Activated CD4-positive, alpha-beta memory T cell treated with anti-CD3 and anti-CD28 coated beads for 36 hours (primary cell): ENCODE results near the gene ZNF524. TPM values are rescaled to one million over a fixed set of nuclear protein-coding genes. Genes with fewer than 3 reads are reported as not detected.

Experiments
- CTCF ChIA-PET: fragments of 350-600 bp; sonication (Branson Sonifier 250); formaldehyde crosslinking; loops from one replicate; lab custom pipeline; 2021; ENCODE audit warnings: antibody characterized with exemption, inconsistent platforms; lab: Charles Lee
- POLR2A ChIA-PET: fragments of 350-600 bp; sonication (Branson Sonifier 250); formaldehyde crosslinking; loops from one replicate; lab custom pipeline; 2021; ENCODE audit warnings: antibody characterized with exemption; lab: Charles Lee
- DNase-seq: peaks from one replicate; pipeline ENCODE4 v3.0.0-alpha.2; 2020
- H3K27ac Mint-ChIP-seq: one replicate; pipeline ENCODE4 v1.8.0; 2021; ENCODE audit warnings: mixed read lengths
- H3K27me3 Mint-ChIP-seq: one replicate; pipeline ENCODE4 v1.8.0; 2021; ENCODE audit warnings: mixed read lengths
- H3K36me3 Mint-ChIP-seq: one replicate; pipeline ENCODE4 v1.8.0; 2021; ENCODE audit warnings: mixed read lengths
- H3K4me1 Mint-ChIP-seq: one replicate; pipeline ENCODE4 v1.8.0; 2021; ENCODE audit warnings: low read depth, mixed read lengths
- H3K4me3 Mint-ChIP-seq: one replicate; pipeline ENCODE4 v1.8.0; 2021; ENCODE audit warnings: mild to moderate bottlenecking, mixed read lengths
- H3K9me3 Mint-ChIP-seq: one replicate; pipeline ENCODE4 v1.8.0; 2021; ENCODE audit warnings: mixed read lengths
- intact Hi-C: fragments of 100-400 bp; cut with micrococcal nuclease; formaldehyde crosslinking; loops from one replicate; pipeline ENCODE4 v1.15.1; 2023
- total RNA-seq, 2 experiments: library from RNA; stranded (reverse); gene quantifications; one replicate each; pipeline ENCODE4 v1.2.3, GENCODE V29; 2021

The ZNF524 gene
- total RNA-seq, 2 experiments from 2014 or later, result 21.5 to 25.1 TPM

DNA sequence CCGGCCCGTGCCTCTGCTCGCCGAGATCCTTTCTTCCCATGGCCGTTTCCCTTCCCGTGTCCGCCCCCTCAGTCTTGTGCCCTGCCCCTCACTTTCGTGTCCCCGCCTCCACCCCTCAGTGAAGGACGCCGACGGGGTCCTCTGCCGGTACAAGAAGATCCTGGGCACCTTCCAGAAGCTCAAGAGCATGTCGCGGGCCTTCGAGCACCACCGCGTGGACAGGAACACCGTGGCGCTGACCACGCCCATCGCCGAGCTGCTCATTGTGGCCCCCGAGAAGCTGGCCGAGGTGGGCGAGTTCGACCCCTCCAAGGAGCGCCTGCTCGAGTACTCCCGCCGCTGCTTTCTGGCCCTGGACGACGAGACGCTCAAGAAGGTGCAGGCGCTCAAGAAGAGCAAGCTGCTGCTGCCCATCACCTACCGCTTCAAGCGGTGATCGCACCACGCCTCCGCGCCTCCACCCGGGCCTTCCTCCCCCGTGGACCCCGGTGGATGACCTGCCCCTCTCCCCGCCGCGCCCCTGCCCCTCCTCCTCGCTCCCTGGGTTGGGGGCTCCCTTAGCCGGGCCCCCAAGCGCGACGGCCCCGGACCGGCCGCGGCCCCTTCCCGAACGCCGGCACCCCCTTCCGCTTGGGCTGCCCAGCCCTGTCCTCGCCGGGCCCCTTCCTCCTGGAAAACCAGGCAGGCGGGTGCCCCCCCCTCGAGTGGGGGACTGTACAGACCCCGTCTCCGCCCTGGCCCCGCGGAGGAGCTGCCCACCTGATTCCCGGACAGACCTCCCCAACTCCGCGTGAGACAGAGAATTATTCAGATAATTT, 52.4 kb downstream of the ZNF524 start:
- Mint-ChIP-seq H3K27ac (peak overlapping the region; percentile 28), H3K4me1 (peaks cover 25% of the 10 kb centered on the region), H3K36me3 (peaks cover 19% of the 10 kb centered on the region), H3K27me3 (no peaks in the 10 kb centered on the region), H3K4me3 (no peak overlapping the region), H3K9me3 (no peaks in the 10 kb centered on the region)
- intact Hi-C loops, result loop anchor here (1.0 to 10.0 kb wide), 4 partner anchors 20 to 1460 kb away; partner anchors contain the start of genes LENG8, TSEN34 and ZSCAN5A
- no peak for DNase-seq
- ChIA-PET POLR2A (no interaction called here), CTCF (interaction anchor here (0.6 to 2.3 kb wide), 14 partner anchors 8 to 428 kb away, joined by 3 to 17 read pairs (median 4); partner anchors contain the start of genes ISOC2, ZNF581 and ZNF784)

Other genes with a start within 250 kb of the ZNF524 start
- gene COX6B2, start 245.6 kb upstream of the ZNF524 start, total RNA-seq, result under 1 TPM; 0.15 to 0.81 TPM
- not detected for gene GARIN5B, start 237.0 kb upstream of the ZNF524 start, total RNA-seq
- under 1 TPM; 0.17 to 0.39 TPM for gene IL11, start 229.8 kb upstream of the ZNF524 start, total RNA-seq
- gene TMEM190, start 223.5 kb upstream of the ZNF524 start, total RNA-seq, result not detected
- gene TMEM238, start 216.0 kb upstream of the ZNF524 start, total RNA-seq, result 1 to 10 TPM; 6.3 to 7.0 TPM
- 1,000 to 10,000 TPM; 2,630 to 2,642 TPM for gene RPL28, start 214.4 kb upstream of the ZNF524 start, total RNA-seq
- 100 to 1,000 TPM; 267 to 275 TPM for gene UBE2S, start 192.5 kb upstream of the ZNF524 start, total RNA-seq
- not detected for gene SHISA7, start 157.0 kb upstream of the ZNF524 start, total RNA-seq
- gene ISOC2, start 138.6 kb upstream of the ZNF524 start, total RNA-seq, result 10 to 100 TPM; 24.6 to 24.7 TPM
- not detected for gene C19orf85, start 135.5 kb upstream of the ZNF524 start, total RNA-seq
- gene ZNF628, start 123.7 kb upstream of the ZNF524 start, total RNA-seq, result 1 to 10 TPM; 5.8 to 6.9 TPM
- gene NAT14, start 115.1 kb upstream of the ZNF524 start, total RNA-seq, result 10 to 100 TPM in 1 of 2 experiments, 1 to 10 TPM in 1; 8.5 to 12.9 TPM
- under 1 TPM in 1 of 2 experiments, not detected in 1; 0.33 TPM for gene SSC5D, start 111.9 kb upstream of the ZNF524 start, total RNA-seq
- not detected for gene SBK2, start 63.2 kb upstream of the ZNF524 start, total RNA-seq
- gene SBK3, start 54.7 kb upstream of the ZNF524 start, total RNA-seq, result not detected
- 1 to 10 TPM; 6.6 to 6.7 TPM for gene ZNF579, start 19.4 kb upstream of the ZNF524 start, total RNA-seq
- 10 to 100 TPM; 13.8 to 13.9 TPM for gene FIZ1, start 771 bp upstream of the ZNF524 start, total RNA-seq
- gene ZNF865, start 5.4 kb downstream of the ZNF524 start, total RNA-seq, result 10 to 100 TPM; 12.0 to 13.3 TPM
- 1 to 10 TPM; 3.9 to 4.4 TPM for gene ZNF784, start 24.3 kb downstream of the ZNF524 start, total RNA-seq
- gene ZNF580, start 40.7 kb downstream of the ZNF524 start, total RNA-seq, result 10 to 100 TPM; 23.4 to 23.5 TPM
- gene ZNF581, start 43.4 kb downstream of the ZNF524 start, total RNA-seq, result 10 to 100 TPM; 19.2 to 20.1 TPM
- gene CCDC106, start 47.9 kb downstream of the ZNF524 start, total RNA-seq, result 1 to 10 TPM; 3.6 to 4.0 TPM
- gene U2AF2, start 54.7 kb downstream of the ZNF524 start, total RNA-seq, result 100 to 1,000 TPM; 249 to 251 TPM
- gene EPN1, start 74.9 kb downstream of the ZNF524 start, total RNA-seq, result 10 to 100 TPM; 36.0 to 36.1 TPM
- not detected for gene NLRP9, start 138.1 kb downstream of the ZNF524 start, total RNA-seq
- gene RFPL4A, start 158.8 kb downstream of the ZNF524 start, total RNA-seq, result not detected
- not detected for gene RFPL4AL1, start 168.8 kb downstream of the ZNF524 start, total RNA-seq
- gene NLRP11, start 231.7 kb downstream of the ZNF524 start, total RNA-seq, result not detected
- gene NLRP4, start 236.3 kb downstream of the ZNF524 start, total RNA-seq, result not detected